Activated effector memory CD4-positive, alpha-beta T cell treated with anti-CD3 and anti-CD28 coated beads, Interleukin-2, amount 50 U/mL, for 16 hours (primary cell): Measurements from ENCODE around the gene RAPGEF6.
"Not testable (repeated sequence)": the region's sequence is repeated elsewhere in the genome, so short reads cannot be mapped to it uniquely, and the experiment has no call there.

Experiments used
- DNase-seq: peaks from one replicate; pipeline ENCODE4 v3.0.0-alpha.2; 2020

The RAPGEF6 gene

GRCh38 chr5:131417240-131417869, 217.7 kb downstream of the RAPGEF6 start:
- DNase-seq, result peak; percentile 93

GRCh38 chr5:131416729-131417128, 218.3 kb downstream of the RAPGEF6 start:
- DNase-seq, result no peak

GRCh38 chr5:131413605-131414559, 221.1 kb downstream of the RAPGEF6 start:
- DNase-seq, result no peak

- DNase-seq, result no peak
Observed at GRCh38 chr5:131406975-131407638, 227.9 kb downstream of the RAPGEF6 start.

- DNase-seq, result no peak
Observed at GRCh38 chr5:131406076-131406475, 229.0 kb downstream of the RAPGEF6 start.

GRCh38 chr5:131405674-131406073, 229.4 kb downstream of the RAPGEF6 start:
- DNase-seq, result no peak

- no peak for DNase-seq
Observed at GRCh38 chr5:131400585-131400984, 234.4 kb downstream of the RAPGEF6 start.

GRCh38 chr5:131399007-131399406, 236.0 kb downstream of the RAPGEF6 start:
- not testable (repeated sequence) for DNase-seq

- DNase-seq, result no peak
Observed at GRCh38 chr5:131396630-131397273, 238.3 kb downstream of the RAPGEF6 start.

- no peak for DNase-seq
Observed at GRCh38 chr5:131396015-131396414, 239.0 kb downstream of the RAPGEF6 start.

GRCh38 chr5:131394128-131394527, 240.9 kb downstream of the RAPGEF6 start:
- DNase-seq, result peak; percentile 75

- DNase-seq, result no peak
Observed at GRCh38 chr5:131393498-131393968, 241.5 kb downstream of the RAPGEF6 start.

GRCh38 chr5:131392466-131393095, 242.4 kb downstream of the RAPGEF6 start:
- DNase-seq, result no peak

GRCh38 chr5:131389869-131390265, 245.2 kb downstream of the RAPGEF6 start:
- no peak for DNase-seq

- DNase-seq, result no peak
Observed at GRCh38 chr5:131389096-131389868, 245.7 kb downstream of the RAPGEF6 start.

- no peak for DNase-seq
Observed at GRCh38 chr5:131387255-131387654, 247.8 kb downstream of the RAPGEF6 start.

GRCh38 chr5:131386779-131387178, 248.2 kb downstream of the RAPGEF6 start:
- no peak for DNase-seq

GRCh38 chr5:131386124-131386523, 248.9 kb downstream of the RAPGEF6 start:
- no peak for DNase-seq

GRCh38 chr5:131384616-131385214, 250.3 kb downstream of the RAPGEF6 start:
- DNase-seq, result peak; percentile 80

GRCh38 chr5:131384173-131384572, 250.9 kb downstream of the RAPGEF6 start:
- no peak for DNase-seq
